Measurements from ENCODE around the gene PTPN3. TPM values are rescaled to one million over a fixed set of nuclear protein-coding genes. Genes with fewer than 3 reads are reported as not detected.
A peak's percentile ranks its signal among the peaks of the same experiment; 100 is the strongest.

Gene PTPN3
- total RNA-seq, 2 donors from 2014 or later = 6.9 to 7.9 TPM

- H3K4me3 ChIP-seq = no peak overlapping the region
- no peaks in the 10 kb centered on the region for H3K36me3 ChIP-seq
- H3K4me1 ChIP-seq = peaks cover 0 to 46% of the 10 kb centered on the region in 2 donors
- no peak for DNase-seq (ENCODE audit: low spot score)
- H3K9me3 ChIP-seq = no peaks in the 10 kb centered on the region
- no peaks in the 10 kb centered on the region for H3K27me3 ChIP-seq
- TF ChIP-seq CTCF (IDR thresholded peaks at IDR 0.05) = no peak
- peak overlapping the region; percentile 70 to 84 for H3K27ac ChIP-seq
Observed at GRCh38 chr9:109474170-109474569, 23.9 kb downstream of the PTPN3 start.

- peak overlapping the region; percentile 70 to 84 for H3K27ac ChIP-seq
- no peaks in the 10 kb centered on the region for H3K27me3 ChIP-seq
- DNase-seq (ENCODE audit: low spot score) = no peak
- no peaks in the 10 kb centered on the region for H3K36me3 ChIP-seq
- H3K4me1 ChIP-seq = peaks cover 0 to 46% of the 10 kb centered on the region in 2 donors
- no peak for TF ChIP-seq CTCF (IDR thresholded peaks at IDR 0.05)
- no peak overlapping the region for H3K4me3 ChIP-seq
- no peaks in the 10 kb centered on the region for H3K9me3 ChIP-seq
Observed at GRCh38 chr9:109473329-109473728, 24.8 kb downstream of the PTPN3 start.

- no peaks in the 10 kb centered on the region for H3K27me3 ChIP-seq
- TF ChIP-seq CTCF (IDR thresholded peaks at IDR 0.05) = no peak
- no peaks in the 10 kb centered on the region for H3K36me3 ChIP-seq
- peaks cover 0 to 38% of the 10 kb centered on the region in 2 donors for H3K4me1 ChIP-seq
- H3K9me3 ChIP-seq = no peaks in the 10 kb centered on the region
- DNase-seq (ENCODE audit: low spot score) = no peak
- H3K27ac ChIP-seq = peak overlapping the region in 1 of 2 donors; percentile 13
- no peak overlapping the region for H3K4me3 ChIP-seq
Observed at GRCh38 chr9:109471475-109472393, 26.4 kb downstream of the PTPN3 start.

- H3K4me1 ChIP-seq = peaks cover 0 to 24% of the 10 kb centered on the region in 2 donors
- DNase-seq (ENCODE audit: low spot score) = peak; percentile 75
- H3K36me3 ChIP-seq = no peaks in the 10 kb centered on the region
- H3K27ac ChIP-seq = no peak overlapping the region
- no peaks in the 10 kb centered on the region for H3K9me3 ChIP-seq
- peak; percentile 85 to 91 for TF ChIP-seq CTCF (IDR thresholded peaks at IDR 0.05)
- H3K4me3 ChIP-seq = no peak overlapping the region
- H3K27me3 ChIP-seq = no peaks in the 10 kb centered on the region
Observed at GRCh38 chr9:109469646-109470358, 28.3 kb downstream of the PTPN3 start.

- Histone ChIP-seq H3K27ac (no peak overlapping the region), H3K36me3 (no peaks in the 10 kb centered on the region), H3K4me1 (peaks cover 0 to 17% of the 10 kb centered on the region in 2 donors), H3K4me3 (no peak overlapping the region), H3K9me3 (no peaks in the 10 kb centered on the region), H3K27me3 (no peaks in the 10 kb centered on the region)
- no peak for TF ChIP-seq CTCF (IDR thresholded peaks at IDR 0.05)
- DNase-seq (ENCODE audit: low spot score) = no peak
Observed at GRCh38 chr9:109468927-109469326, 29.2 kb downstream of the PTPN3 start.
